GM21529 (cell line): ENCODE data around the gene DRG2.
A peak's percentile ranks its signal among the peaks of the same experiment; 100 is the strongest.

Experiments
- ATAC-seq: cut with Tn5 transposase; IDR thresholded peaks from one replicate; pipeline ENCODE4 v1.9.1; 2021; ENCODE audit not compliant: unreplicated experiment

The DRG2 gene

GRCh38 chr17:18087610-18088491 lies at the start of gene DRG2:
Gene DRG2, plus strand, starts transcription at chr17:18087948. Its CDS starts 76 bp downstream, at chr17:18088024.
- ATAC-seq: peak; percentile 80

- no peak for ATAC-seq
Observed at GRCh38 chr17:18038149-18038850, 49.4 kb upstream of the DRG2 start.

GRCh38 chr17:18038861-18039534 lies 48.8 kb upstream of the DRG2 start, which contains the start of the genes ATPAF2 and GID4:
Gene ATPAF2, minus strand, starts transcription at chr17:18039168. Its CDS starts 155 bp downstream, at chr17:18039013.
Gene GID4, plus strand, starts transcription at chr17:18039408. Its CDS starts 57 bp downstream, at chr17:18039465.
- peak; percentile 83 for ATAC-seq

GRCh38 chr17:18039535-18040260 lies 48.0 kb upstream of the DRG2 start:
- peak; percentile 27 for ATAC-seq

- no peak for ATAC-seq
Observed at GRCh38 chr17:18040261-18040858, 47.4 kb upstream of the DRG2 start.

- ATAC-seq: no peak
Observed at GRCh38 chr17:18041776-18042175, 46.0 kb upstream of the DRG2 start.

- no peak for ATAC-seq
Observed at GRCh38 chr17:18042983-18043382, 44.8 kb upstream of the DRG2 start.

GRCh38 chr17:18043491-18043890 lies 44.3 kb upstream of the DRG2 start:
- ATAC-seq: no peak

GRCh38 chr17:18044609-18045008 lies 43.1 kb upstream of the DRG2 start:
- ATAC-seq: no peak

- no peak for ATAC-seq
Observed at GRCh38 chr17:18045691-18046350, 41.9 kb upstream of the DRG2 start.

- no peak for ATAC-seq
Observed at GRCh38 chr17:18055597-18055996, 32.2 kb upstream of the DRG2 start.

GRCh38 chr17:18056214-18056613 lies 31.5 kb upstream of the DRG2 start:
- ATAC-seq: no peak

- ATAC-seq: no peak
Observed at GRCh38 chr17:18059283-18059682, 28.5 kb upstream of the DRG2 start.

GRCh38 chr17:18064053-18064452 lies 23.7 kb upstream of the DRG2 start:
- ATAC-seq: no peak

GRCh38 chr17:18065546-18065945 lies 22.2 kb upstream of the DRG2 start:
- no peak for ATAC-seq

- ATAC-seq: no peak
Observed at GRCh38 chr17:18066866-18067265, 20.9 kb upstream of the DRG2 start.

GRCh38 chr17:18069101-18069500 lies 18.6 kb upstream of the DRG2 start:
- ATAC-seq: no peak

GRCh38 chr17:18070861-18071340 lies 16.8 kb upstream of the DRG2 start:
- no peak for ATAC-seq

GRCh38 chr17:18071751-18072150 lies 16.0 kb upstream of the DRG2 start:
- ATAC-seq: no peak
